Mesodermal cell (in vitro differentiated cells): ENCODE results near the gene ATP6V1A.

ENCODE experiments used
- H3K27ac ChIP-seq: 2 replicates; pipeline ENCODE4 v1.7.0; 2013; ENCODE audit warnings: mild to moderate bottlenecking, low read depth, low read length, moderate library complexity; ENCODE audit not compliant: severe bottlenecking
- H3K36me3 ChIP-seq: 2 replicates; pipeline ENCODE4 v1.7.1; 2013; ENCODE audit warnings: mild to moderate bottlenecking, low read length, moderate library complexity; ENCODE audit not compliant: control insufficient read depth, insufficient read depth
- H3K4me1 ChIP-seq: one replicate; pipeline ENCODE4 v1.7.1; 2013; ENCODE audit warnings: mild to moderate bottlenecking, low read length; ENCODE audit not compliant: insufficient read depth, control insufficient read depth, poor library complexity, severe bottlenecking
- H3K4me3 ChIP-seq: 2 replicates; pipeline ENCODE4 v1.7.0; 2013; ENCODE audit warnings: low read length, control low read depth, mild to moderate bottlenecking; ENCODE audit not compliant: insufficient read depth, poor library complexity, severe bottlenecking; ENCODE audit errors: extremely low read depth
- H3K9me3 ChIP-seq: 2 replicates; pipeline ENCODE4 v1.7.1; 2013; ENCODE audit warnings: mild to moderate bottlenecking, low read length, moderate library complexity; ENCODE audit not compliant: control insufficient read depth
- WGBS, 2 experiments: methylation state at CpG; one replicate each; pipeline ENCODE4 v1.1.5; 2013; ENCODE audit warnings: missing lambda C conversion rate in 2 of 2; ENCODE audit not compliant: insufficient coverage in 2 of 2; 5-methylcytosine and 5-hydroxymethylcytosine counted together

ATP6V1A gene

GRCh38 chr3:113775516-113775915 lies 28.7 kb downstream of the ATP6V1A start:
- 80 to 100% methylated on average over 1 of the region's 1 CpG for WGBS, 2 experiments
- H3K27ac ChIP-seq: no peak overlapping the region
- H3K9me3 ChIP-seq: no peaks in the 10 kb centered on the region
- H3K36me3 ChIP-seq: no peaks in the 10 kb centered on the region
- H3K4me1 ChIP-seq: no peaks in the 10 kb centered on the region
- H3K4me3 ChIP-seq: no peak overlapping the region

GRCh38 chr3:113776564-113776963 lies 29.7 kb downstream of the ATP6V1A start:
- no peaks in the 10 kb centered on the region for H3K4me1 ChIP-seq
- H3K9me3 ChIP-seq: no peaks in the 10 kb centered on the region
- 86 to 88% methylated on average over 1 of the region's 3 CpGs for WGBS, 2 experiments

GRCh38 chr3:113783463-113783862 lies 36.6 kb downstream of the ATP6V1A start:
- Histone ChIP-seq H3K4me3 (no peak overlapping the region), H3K27ac (peak overlapping the region; percentile 75)

More at GRCh38 chr3:113776564-113776963, 29.7 kb downstream of the ATP6V1A start:
- Histone ChIP-seq H3K36me3 (no peaks in the 10 kb centered on the region), H3K27ac (no peak overlapping the region), H3K4me3 (no peak overlapping the region)

GRCh38 chr3:113783980-113784379 lies 37.1 kb downstream of the ATP6V1A start:
- Histone ChIP-seq H3K4me3 (no peak overlapping the region), H3K4me1 (peaks cover 11% of the 10 kb centered on the region), H3K36me3 (peaks cover 17% of the 10 kb centered on the region), H3K27ac (peak overlapping the region; percentile 75), H3K9me3 (no peaks in the 10 kb centered on the region)
- WGBS, 2 experiments: 40% methylated on average over 1 of the region's 4 CpGs; no CpG with 5 or more reads in 1 of the 2 experiments

More at GRCh38 chr3:113783463-113783862, 36.6 kb downstream of the ATP6V1A start:
- peaks cover 15% of the 10 kb centered on the region for H3K36me3 ChIP-seq
- H3K4me1 ChIP-seq: peaks cover 11% of the 10 kb centered on the region
- H3K9me3 ChIP-seq: no peaks in the 10 kb centered on the region

GRCh38 chr3:113791381-113791780 lies 44.5 kb downstream of the ATP6V1A start:
- Histone ChIP-seq H3K4me1 (no peaks in the 10 kb centered on the region), H3K27ac (no peak overlapping the region), H3K9me3 (no peaks in the 10 kb centered on the region), H3K4me3 (no peak overlapping the region), H3K36me3 (peaks cover 34% of the 10 kb centered on the region)

- 94 to 100% methylated on average over 2 to 3 of the region's 4 CpGs for WGBS, 2 experiments
- H3K36me3 ChIP-seq: peaks cover 20% of the 10 kb centered on the region
- no peaks in the 10 kb centered on the region for H3K9me3 ChIP-seq
- no peak overlapping the region for H3K27ac ChIP-seq
- H3K4me3 ChIP-seq: no peak overlapping the region
- no peaks in the 10 kb centered on the region for H3K4me1 ChIP-seq
These were observed 47.7 kb downstream of the ATP6V1A start for GRCh38 chr3:113794526-113794925.

GRCh38 chr3:113795693-113796092 lies 48.9 kb downstream of the ATP6V1A start:
- Histone ChIP-seq H3K36me3 (peaks cover 17% of the 10 kb centered on the region), H3K27ac (no peak overlapping the region), H3K4me3 (no peak overlapping the region), H3K9me3 (no peaks in the 10 kb centered on the region), H3K4me1 (no peaks in the 10 kb centered on the region)
- WGBS, 2 experiments: 75 to 83% methylated on average over 1 of the region's 4 CpGs

GRCh38 chr3:113802795-113803455 lies 56.1 kb downstream of the ATP6V1A start:
- peaks cover 23% of the 10 kb centered on the region for H3K36me3 ChIP-seq
- no CpG with 5 or more reads among the region's 3 CpGs for WGBS, 2 experiments

GRCh38 chr3:113804661-113805060 lies 57.8 kb downstream of the ATP6V1A start:
- no peak overlapping the region for H3K4me3 ChIP-seq
- H3K36me3 ChIP-seq: peaks cover 30% of the 10 kb centered on the region
- no peaks in the 10 kb centered on the region for H3K9me3 ChIP-seq
- no peak overlapping the region for H3K27ac ChIP-seq
- no peaks in the 10 kb centered on the region for H3K4me1 ChIP-seq
- no CpG with 5 or more reads among the region's 4 CpGs for WGBS, 2 experiments

More at GRCh38 chr3:113802795-113803455, 56.1 kb downstream of the ATP6V1A start:
- Histone ChIP-seq H3K4me1 (no peaks in the 10 kb centered on the region), H3K27ac (no peak overlapping the region), H3K9me3 (no peaks in the 10 kb centered on the region), H3K4me3 (no peak overlapping the region)

- H3K36me3 ChIP-seq: peaks cover 30% of the 10 kb centered on the region
- no peaks in the 10 kb centered on the region for H3K4me1 ChIP-seq
- WGBS, 2 experiments: 95% methylated on average over 2 of the region's 3 CpGs; no CpG with 5 or more reads in 1 of the 2 experiments
- no peak overlapping the region for H3K4me3 ChIP-seq
- H3K27ac ChIP-seq: no peak overlapping the region
- H3K9me3 ChIP-seq: no peaks in the 10 kb centered on the region
These were observed 58.4 kb downstream of the ATP6V1A start for GRCh38 chr3:113805249-113805648.

GRCh38 chr3:113812854-113813253 lies 66.0 kb downstream of the ATP6V1A start:
- 95 to 96% methylated on average over 2 to 3 of the region's 3 CpGs for WGBS, 2 experiments
- H3K27ac ChIP-seq: no peak overlapping the region

More at GRCh38 chr3:113812854-113813253, 66.0 kb downstream of the ATP6V1A start:
- H3K4me3 ChIP-seq: no peak overlapping the region
- H3K9me3 ChIP-seq: no peaks in the 10 kb centered on the region
- H3K36me3 ChIP-seq: peaks cover 8% of the 10 kb centered on the region
- no peaks in the 10 kb centered on the region for H3K4me1 ChIP-seq
